ENCODE measurements around the gene P2RY2. TPM values are rescaled to one million over a fixed set of nuclear protein-coding genes. Genes with fewer than 3 reads are reported as not detected.

The P2RY2 gene
- polyA plus RNA-seq, 1 experiment = not detected

GRCh38 chr11:73189723-73190556 lies 28.1 kb upstream of the P2RY2 start:
- ChIA-PET CTCF (interaction anchor here (0.6 kb wide), 1 partner anchor 145 kb away, joined by 4 read pairs; no protein-coding TSS in a partner anchor), POLR2A (no interaction called here)

DNA sequence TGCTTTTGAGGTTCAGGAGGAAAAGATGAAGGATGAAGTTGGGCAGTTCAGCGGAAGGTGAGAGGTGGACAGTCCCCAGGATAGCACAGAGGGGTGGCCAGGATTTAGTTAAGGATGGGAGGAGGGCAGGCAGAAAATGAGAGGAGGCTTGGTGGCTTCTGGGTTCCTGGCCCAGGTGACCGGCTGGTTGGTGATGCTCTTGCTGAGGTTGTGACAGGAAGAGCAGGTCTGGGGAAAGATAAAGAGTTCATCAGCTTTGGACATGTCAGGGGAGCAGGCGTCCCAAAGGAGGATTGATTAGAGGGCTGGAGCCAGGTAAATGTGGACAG lies 27.6 kb upstream of the P2RY2 start:
- Histone ChIP-seq H3K9me3 (ENCODE audit: control insufficient read depth, insufficient read depth, low read length) (no peaks in the 10 kb centered on the region), H3K27ac (ENCODE audit: low read depth, low read length) (no peak overlapping the region), H3K4me3 (ENCODE audit: low read depth, low read length) (no peak overlapping the region), H3K27me3 (ENCODE audit: control insufficient read depth, insufficient read depth, low read length) (no peaks in the 10 kb centered on the region)
- CTCF ChIA-PET = interaction anchor here (1.0 kb wide), 1 partner anchor 99 kb away, joined by 4 read pairs; no protein-coding TSS in a partner anchor
- TF ChIP-seq, protein P1, sequence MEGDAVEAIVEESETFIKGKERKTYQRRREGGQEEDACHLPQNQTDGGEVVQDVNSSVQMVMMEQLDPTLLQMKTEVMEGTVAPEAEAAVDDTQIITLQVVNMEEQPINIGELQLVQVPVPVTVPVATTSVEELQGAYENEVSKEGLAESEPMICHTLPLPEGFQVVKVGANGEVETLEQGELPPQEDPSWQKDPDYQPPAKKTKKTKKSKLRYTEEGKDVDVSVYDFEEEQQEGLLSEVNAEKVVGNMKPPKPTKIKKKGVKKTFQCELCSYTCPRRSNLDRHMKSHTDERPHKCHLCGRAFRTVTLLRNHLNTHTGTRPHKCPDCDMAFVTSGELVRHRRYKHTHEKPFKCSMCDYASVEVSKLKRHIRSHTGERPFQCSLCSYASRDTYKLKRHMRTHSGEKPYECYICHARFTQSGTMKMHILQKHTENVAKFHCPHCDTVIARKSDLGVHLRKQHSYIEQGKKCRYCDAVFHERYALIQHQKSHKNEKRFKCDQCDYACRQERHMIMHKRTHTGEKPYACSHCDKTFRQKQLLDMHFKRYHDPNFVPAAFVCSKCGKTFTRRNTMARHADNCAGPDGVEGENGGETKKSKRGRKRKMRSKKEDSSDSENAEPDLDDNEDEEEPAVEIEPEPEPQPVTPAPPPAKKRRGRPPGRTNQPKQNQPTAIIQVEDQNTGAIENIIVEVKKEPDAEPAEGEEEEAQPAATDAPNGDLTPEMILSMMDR (IDR thresholded peaks at IDR 0.05; ENCODE audit: low read depth, low read length) = no peak
- no peak for DNase-seq (ENCODE audit: low read depth, low spot score)
- POLR2A ChIA-PET = no interaction called here

More at GRCh38 chr11:73189723-73190556, 28.1 kb upstream of the P2RY2 start:
- Histone ChIP-seq H3K9me3 (ENCODE audit: control insufficient read depth, insufficient read depth, low read length) (no peaks in the 10 kb centered on the region), H3K4me3 (ENCODE audit: low read depth, low read length) (no peak overlapping the region), H3K27me3 (ENCODE audit: control insufficient read depth, insufficient read depth, low read length) (no peaks in the 10 kb centered on the region), H3K27ac (ENCODE audit: low read depth, low read length) (no peak overlapping the region)
- TF ChIP-seq, protein P1 (IDR thresholded peaks at IDR 0.05; ENCODE audit: low read depth, low read length) = no peak
- DNase-seq (ENCODE audit: low read depth, low spot score) = no peak

DNA sequence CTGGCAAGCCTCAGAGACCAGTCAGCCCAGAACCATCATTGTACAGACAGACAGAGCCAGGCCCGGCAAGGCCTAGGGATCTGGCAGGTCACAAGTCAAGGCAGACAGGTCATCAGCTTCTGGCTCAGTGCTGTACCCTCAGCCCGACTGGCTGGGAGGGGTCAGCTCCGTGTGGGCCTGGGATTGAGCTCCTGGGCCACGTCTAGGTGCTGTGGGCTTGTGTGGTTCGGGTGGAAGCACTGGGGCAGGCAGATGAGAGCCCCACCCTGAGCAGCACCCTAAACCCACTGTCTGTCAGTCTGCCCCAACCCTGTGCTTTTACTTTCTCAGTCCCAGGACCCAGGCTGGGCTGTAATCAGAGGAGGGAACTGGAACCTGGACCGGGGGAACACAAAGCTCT lies 26.9 kb upstream of the P2RY2 start:
- Histone ChIP-seq H3K27ac (ENCODE audit: low read depth, low read length) (no peak overlapping the region), H3K27me3 (ENCODE audit: control insufficient read depth, insufficient read depth, low read length) (no peaks in the 10 kb centered on the region), H3K4me3 (ENCODE audit: low read depth, low read length) (no peak overlapping the region), H3K9me3 (ENCODE audit: control insufficient read depth, insufficient read depth, low read length) (no peaks in the 10 kb centered on the region)
- ChIA-PET CTCF (interaction anchor here (1.0 kb wide), 1 partner anchor 98 kb away, joined by 4 read pairs; no protein-coding TSS in a partner anchor), POLR2A (no interaction called here)
- TF ChIP-seq, protein P1 (IDR thresholded peaks at IDR 0.05; ENCODE audit: low read depth, low read length) = no peak
- DNase-seq (ENCODE audit: low read depth, low spot score) = no peak

- no peak for DNase-seq (ENCODE audit: low read depth, low spot score)
- POLR2A ChIA-PET = interaction anchor here (0.7 kb wide), 1 partner anchor 467 kb away, joined by 3 read pairs; no protein-coding TSS in a partner anchor
- H3K4me3 ChIP-seq (ENCODE audit: low read depth, low read length) = no peak overlapping the region
- CTCF ChIA-PET = no interaction called here
- no peaks in the 10 kb centered on the region for H3K27me3 ChIP-seq (ENCODE audit: control insufficient read depth, insufficient read depth, low read length)
- TF ChIP-seq, protein P1 (IDR thresholded peaks at IDR 0.05; ENCODE audit: low read depth, low read length) = no peak
- H3K9me3 ChIP-seq (ENCODE audit: control insufficient read depth, insufficient read depth, low read length) = no peaks in the 10 kb centered on the region
- H3K27ac ChIP-seq (ENCODE audit: low read depth, low read length) = no peak overlapping the region
Observed at GRCh38 chr11:73192272-73192671, 25.8 kb upstream of the P2RY2 start.
